IPS-20b (cell line): ENCODE results near the gene RAI1.

Experiments
- H3K27ac ChIP-seq: one replicate; pipeline ENCODE4 v1.5.1; 2013; ENCODE audit warnings: low read length
- H3K27me3 ChIP-seq: 2 replicates; pipeline ENCODE4 v1.6.1; 2013; ENCODE audit warnings: mild to moderate bottlenecking, low read length, inconsistent platforms; ENCODE audit not compliant: insufficient read depth
- H3K36me3 ChIP-seq: 2 replicates; pipeline ENCODE4 v1.6.1; 2013; ENCODE audit warnings: low read depth, mild to moderate bottlenecking, inconsistent platforms, low read length, moderate library complexity; ENCODE audit not compliant: insufficient read depth
- H3K4me1 ChIP-seq: 2 replicates; pipeline ENCODE4 v1.6.1; 2013; ENCODE audit warnings: mild to moderate bottlenecking, control low read depth, inconsistent platforms, low read length, moderate library complexity; ENCODE audit not compliant: insufficient read depth
- H3K4me3 ChIP-seq: 2 replicates; pipeline ENCODE4 v1.5.1; 2013; ENCODE audit warnings: mild to moderate bottlenecking, low read length, inconsistent platforms
- H3K9ac ChIP-seq: 2 replicates; pipeline ENCODE4 v1.6.1; 2013; ENCODE audit warnings: low read depth, mild to moderate bottlenecking, inconsistent platforms, low read length, moderate library complexity
- H3K9me3 ChIP-seq: 2 replicates; pipeline ENCODE4 v1.6.1; 2013; ENCODE audit warnings: mild to moderate bottlenecking, low read depth, low read length, inconsistent platforms; ENCODE audit not compliant: insufficient read depth

Gene RAI1

DNA sequence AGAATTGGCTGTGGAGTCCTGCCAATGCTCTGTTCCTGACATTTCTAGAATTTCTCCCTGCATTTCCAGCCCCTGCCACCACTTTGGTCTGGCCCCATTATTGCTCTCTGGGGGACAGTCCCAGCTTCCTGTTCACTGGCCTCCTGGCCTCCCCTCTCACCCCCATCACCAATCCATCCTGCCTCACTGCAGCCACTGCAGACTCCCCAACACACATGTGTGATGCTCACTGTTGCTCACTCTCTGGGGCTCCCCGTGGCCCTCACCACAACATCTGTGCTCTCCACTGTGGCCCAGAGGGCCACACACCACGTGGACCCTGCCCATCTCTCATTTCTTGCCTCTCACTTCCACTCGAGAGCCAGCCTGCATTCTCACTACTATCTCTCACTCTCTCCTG, 91.0 kb downstream of the RAI1 start:
- Histone ChIP-seq H3K27me3 (no peaks in the 10 kb centered on the region; the same call in 1 of the 2 replicates), H3K9me3 (no peaks in the 10 kb centered on the region), H3K9ac (no peak overlapping the region), H3K36me3 (no peaks in the 10 kb centered on the region), H3K4me1 (no peaks in the 10 kb centered on the region), H3K4me3 (no peak overlapping the region), H3K27ac (no peak overlapping the region)

- Histone ChIP-seq H3K27me3 (peaks cover 6% of the 10 kb centered on the region), H3K27ac (no peak overlapping the region), H3K36me3 (no peaks in the 10 kb centered on the region), H3K9ac (no peak overlapping the region), H3K9me3 (no peaks in the 10 kb centered on the region), H3K4me1 (no peaks in the 10 kb centered on the region), H3K4me3 (no peak overlapping the region)
Observed at GRCh38 chr17:17774009-17774881, 93.0 kb downstream of the RAI1 start.

DNA sequence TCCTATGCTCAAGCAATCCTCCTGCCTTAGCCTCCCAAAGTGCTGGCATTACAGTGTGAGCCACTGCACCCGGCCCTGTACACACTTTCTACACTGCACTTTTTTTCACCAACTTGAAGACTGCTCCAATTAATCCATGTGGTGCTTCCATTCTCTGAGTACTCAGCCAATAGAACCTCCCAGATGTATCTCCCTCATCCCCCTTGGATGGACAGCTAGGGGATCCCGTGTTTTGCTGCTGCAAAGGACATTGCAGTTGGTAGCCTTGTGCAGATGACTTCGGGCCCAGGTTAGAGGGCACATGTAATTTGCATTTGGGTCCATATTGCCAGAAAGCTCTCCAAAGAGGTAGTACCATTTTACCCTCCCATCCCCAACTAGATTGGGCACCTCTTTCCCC, 95.6 kb downstream of the RAI1 start:
- no peak overlapping the region for H3K27ac ChIP-seq
- H3K4me3 ChIP-seq, result no peak overlapping the region
- H3K9me3 ChIP-seq, result no peaks in the 10 kb centered on the region
- peaks cover 24% of the 10 kb centered on the region; the same call in 1 of the 2 replicates for H3K27me3 ChIP-seq
- H3K4me1 ChIP-seq, result peaks cover 11% of the 10 kb centered on the region; the same call in 1 of the 2 replicates
- no peak overlapping the region for H3K9ac ChIP-seq
- no peaks in the 10 kb centered on the region for H3K36me3 ChIP-seq

GRCh38 chr17:17778308-17779014, 97.2 kb downstream of the RAI1 start:
- H3K9ac ChIP-seq, result no peak overlapping the region

DNA sequence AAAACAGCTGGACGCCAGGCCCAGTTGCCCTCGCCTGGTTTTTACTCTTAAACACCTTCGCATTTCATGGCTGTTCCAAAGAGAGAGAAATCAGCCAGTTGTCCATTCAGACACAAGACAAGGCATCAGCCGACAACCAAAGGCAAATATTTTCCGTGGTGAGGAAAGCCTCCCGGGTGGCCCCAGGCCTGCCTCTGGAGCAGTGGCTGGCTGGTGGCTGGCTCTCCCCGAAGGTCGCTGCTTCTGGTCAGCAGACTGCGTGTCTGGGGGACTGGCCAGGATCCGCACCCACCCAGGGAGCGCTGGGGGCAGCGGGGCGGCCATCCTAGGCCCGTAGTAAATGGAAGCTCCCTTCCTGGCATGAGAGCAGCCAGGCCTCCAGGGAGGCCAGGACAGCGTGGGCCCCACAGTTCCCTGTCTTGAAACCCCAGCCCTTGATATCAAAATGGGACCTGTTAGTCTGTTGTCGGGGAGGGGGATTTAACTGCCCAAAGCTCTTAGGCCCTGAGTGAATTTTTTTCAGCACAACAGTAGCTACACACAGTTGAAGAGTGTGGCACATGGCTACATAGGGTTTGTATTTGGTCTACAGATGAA, 97.9 kb downstream of the RAI1 start:
- Histone ChIP-seq H3K36me3 (no peaks in the 10 kb centered on the region), H3K9ac (no peak overlapping the region), H3K4me3 (no peak overlapping the region), H3K9me3 (no peaks in the 10 kb centered on the region), H3K27ac (no peak overlapping the region), H3K4me1 (peaks cover 11% of the 10 kb centered on the region; the same call in 1 of the 2 replicates), H3K27me3 (peaks cover 29% of the 10 kb centered on the region; the same call in 1 of the 2 replicates)

More at GRCh38 chr17:17778308-17779014, 97.2 kb downstream of the RAI1 start:
- Histone ChIP-seq H3K27ac (no peak overlapping the region), H3K4me1 (peaks cover 11% of the 10 kb centered on the region; the same call in 1 of the 2 replicates), H3K27me3 (peaks cover 26% of the 10 kb centered on the region; the same call in 1 of the 2 replicates), H3K36me3 (no peaks in the 10 kb centered on the region), H3K4me3 (no peak overlapping the region), H3K9me3 (no peaks in the 10 kb centered on the region)

DNA sequence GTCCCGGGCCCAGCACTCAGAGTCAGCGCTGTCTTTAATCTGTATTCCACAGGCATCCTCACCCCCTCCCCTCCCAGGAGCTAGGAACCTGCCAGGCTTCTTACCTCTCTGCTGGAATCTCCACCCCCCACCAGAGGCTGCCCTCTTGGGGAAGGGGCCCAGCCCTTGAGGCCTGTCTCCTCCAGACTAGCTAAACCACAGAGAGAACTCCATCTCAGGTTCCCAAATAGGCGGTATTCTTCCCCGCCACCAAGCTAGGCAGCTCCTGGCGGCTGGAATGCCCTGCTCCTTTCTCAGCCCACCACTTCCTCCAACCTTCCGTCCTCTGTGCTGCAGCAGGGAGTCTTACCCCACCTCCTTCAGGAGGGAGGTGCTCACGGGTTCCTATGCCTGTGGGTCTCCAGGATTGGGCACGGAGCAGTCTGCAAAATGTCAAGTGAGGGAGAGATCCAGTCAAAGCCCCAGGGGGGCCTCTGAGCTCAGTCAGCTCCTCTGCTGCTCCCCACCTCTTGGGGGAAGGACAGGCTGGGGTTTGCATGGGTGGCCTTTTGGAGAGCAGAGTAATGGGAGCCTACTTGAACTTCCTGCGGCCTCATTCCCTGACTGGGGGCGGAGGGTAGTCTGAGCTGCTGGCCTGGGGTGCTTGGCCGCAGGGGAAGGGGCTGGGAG, 99.8 kb downstream of the RAI1 start:
- Histone ChIP-seq H3K4me3 (peak overlapping the region; percentile 76; the same call in 1 of the 2 replicates), H3K27me3 (peaks cover 49% of the 10 kb centered on the region), H3K36me3 (no peaks in the 10 kb centered on the region), H3K9me3 (no peaks in the 10 kb centered on the region), H3K27ac (no peak overlapping the region), H3K4me1 (peaks cover 25% of the 10 kb centered on the region; the same call in 1 of the 2 replicates), H3K9ac (peak overlapping the region; percentile 20; the same call in 1 of the 2 replicates)

GRCh38 chr17:17781591-17782496, 100.6 kb downstream of the RAI1 start:
- Histone ChIP-seq H3K27ac (no peak overlapping the region), H3K27me3 (peaks cover 56% of the 10 kb centered on the region), H3K36me3 (no peaks in the 10 kb centered on the region), H3K4me3 (peak overlapping the region; percentile 76; the same call in 1 of the 2 replicates), H3K9me3 (no peaks in the 10 kb centered on the region), H3K4me1 (peaks cover 25% of the 10 kb centered on the region; the same call in 1 of the 2 replicates), H3K9ac (peak overlapping the region; percentile 20; the same call in 1 of the 2 replicates)

- H3K36me3 ChIP-seq, result no peaks in the 10 kb centered on the region
- peaks cover 56% of the 10 kb centered on the region for H3K27me3 ChIP-seq
- no peak overlapping the region for H3K27ac ChIP-seq
- no peaks in the 10 kb centered on the region for H3K9me3 ChIP-seq
- peaks cover 25% of the 10 kb centered on the region; the same call in 1 of the 2 replicates for H3K4me1 ChIP-seq
- peak overlapping the region; percentile 76 for H3K4me3 ChIP-seq
- H3K9ac ChIP-seq, result peak overlapping the region; percentile 53; the same call in 1 of the 2 replicates
Observed at GRCh38 chr17:17782523-17783115, 101.4 kb downstream of the RAI1 start.

- H3K9me3 ChIP-seq, result no peaks in the 10 kb centered on the region
- H3K4me3 ChIP-seq, result peak overlapping the region; percentile 76
- H3K27ac ChIP-seq, result no peak overlapping the region
- no peaks in the 10 kb centered on the region for H3K36me3 ChIP-seq
- H3K9ac ChIP-seq, result peak overlapping the region; percentile 53; the same call in 1 of the 2 replicates
- peaks cover 52% of the 10 kb centered on the region for H3K27me3 ChIP-seq
- H3K4me1 ChIP-seq, result peaks cover 25% of the 10 kb centered on the region; the same call in 1 of the 2 replicates
Observed at GRCh38 chr17:17783116-17783824, 102.0 kb downstream of the RAI1 start.
